Activated B cell treated with CpG ODN at 0.5 μM for 24 hours (primary cell): ENCODE measurements around the gene NUP62. TPM values are rescaled to one million over a fixed set of nuclear protein-coding genes. Genes with fewer than 3 reads are reported as not detected.

Experiments
- ATAC-seq: fragments of 200-7000 bp; cut with Tn5 transposase; one replicate; pipeline ENCODE4 v1.10.0; 2021; ENCODE audit warnings: low read depth, mild to moderate bottlenecking, moderate library complexity
- CTCF ChIA-PET: fragments of 350-600 bp; sonication (Branson Sonifier 250); formaldehyde crosslinking; loops from one replicate; lab custom pipeline; 2021; ENCODE audit warnings: antibody characterized with exemption; lab: Charles Lee
- POLR2A ChIA-PET: fragments of 350-600 bp; sonication (Branson Sonifier 250); formaldehyde crosslinking; loops from one replicate; lab custom pipeline; 2021; ENCODE audit warnings: antibody characterized with exemption; lab: Charles Lee
- DNase-seq: peaks from one replicate; pipeline ENCODE4 v3.0.0; 2022
- H3K27ac Mint-ChIP-seq: one replicate; pipeline ENCODE4 v1.8.0; 2020; ENCODE audit warnings: mixed read lengths
- H3K27me3 Mint-ChIP-seq: one replicate; pipeline ENCODE4 v1.8.0; 2021; ENCODE audit warnings: mixed read lengths
- H3K36me3 Mint-ChIP-seq: one replicate; pipeline ENCODE4 v1.8.0; 2021; ENCODE audit warnings: low read depth, mixed read lengths
- H3K4me1 Mint-ChIP-seq: one replicate; pipeline ENCODE4 v1.8.0; 2021; ENCODE audit warnings: mixed read lengths
- H3K4me3 Mint-ChIP-seq: one replicate; pipeline ENCODE4 v1.8.0; 2020; ENCODE audit warnings: mild to moderate bottlenecking, mixed read lengths
- H3K9me3 Mint-ChIP-seq: one replicate; pipeline ENCODE4 v1.8.0; 2020; ENCODE audit warnings: mixed read lengths
- CTCF ChIP-seq: fragments of 200-600 bp; IDR thresholded peaks from one replicate; pipeline ENCODE4 v1.8.0; 2022; ENCODE audit warnings: antibody characterized with exemption, mild to moderate bottlenecking
- intact Hi-C: fragments of 100-400 bp; cut with micrococcal nuclease; formaldehyde crosslinking; loops from one replicate; pipeline ENCODE4 v1.15.1; 2024
- total RNA-seq: library from RNA; stranded (reverse); gene quantifications from 2 replicates; pipeline ENCODE4 v1.2.3, GENCODE V29; 2022

NUP62 gene
- total RNA-seq, 1 donor from 2014 or later: 114 TPM

- Mint-ChIP-seq H3K36me3 (peaks cover 29% of the 10 kb centered on the region), H3K9me3 (no peaks in the 10 kb centered on the region), H3K27ac (no peak overlapping the region), H3K4me3 (no peak overlapping the region), H3K4me1 (peaks cover 29% of the 10 kb centered on the region), H3K27me3 (no peaks in the 10 kb centered on the region)
- no peak for ATAC-seq
- DNase-seq: peak; percentile 64
- intact Hi-C loops: loop anchor here (1.0 to 10.0 kb wide), 10 partner anchors 26 to 1237 kb away; partner anchors contain the start of genes ALDH16A1, C19orf73, GYS1 and JOSD2
- ChIA-PET CTCF (interaction anchor here (1.0 to 1.7 kb wide), 3 partner anchors 17 to 63 kb away, joined by 3 to 4 read pairs (median 4); partner anchors contain the start of gene FUZ), POLR2A (interaction anchor here (0.6 to 4.5 kb wide), 20 partner anchors 8 to 380 kb away, joined by 3 to 73 read pairs (median 14); partner anchors contain the start of genes AP2A1, ATF5, FUZ and IL4I1)
- TF ChIP-seq CTCF: no peak
Observed at GRCh38 chr19:49875857-49876421, 53.4 kb downstream of the NUP62 start.

- Mint-ChIP-seq H3K4me1 (peaks cover 36% of the 10 kb centered on the region), H3K27ac (no peak overlapping the region), H3K9me3 (no peaks in the 10 kb centered on the region), H3K4me3 (no peak overlapping the region), H3K36me3 (peaks cover 22% of the 10 kb centered on the region), H3K27me3 (no peaks in the 10 kb centered on the region)
- DNase-seq (no peak), ATAC-seq (no peak)
- POLR2A ChIA-PET: interaction anchor here (0.5 to 4.5 kb wide), 9 partner anchors 7 to 334 kb away, joined by 3 to 73 read pairs (median 17); partner anchors contain the start of genes AP2A1, ATF5, FUZ and IL4I1
- intact Hi-C loops: loop anchor here (5.0 to 10.0 kb wide), 4 partner anchors 283 to 880 kb away; partner anchors contain the start of genes ALDH16A1, C19orf73, GYS1 and LIN7B
- CTCF ChIA-PET: interaction anchor here (1.0 kb wide), 1 partner anchor 20 kb away, joined by 4 read pairs; no protein-coding TSS in a partner anchor
- no peak for TF ChIP-seq CTCF
Observed at GRCh38 chr19:49875177-49875576, 54.1 kb downstream of the NUP62 start.

- no peak overlapping the region for H3K27ac Mint-ChIP-seq
- H3K27me3 Mint-ChIP-seq: no peaks in the 10 kb centered on the region
- ATAC-seq (no peak), DNase-seq (no peak)
- ChIA-PET CTCF (no interaction called here), POLR2A (interaction anchor here (1.2 to 4.5 kb wide), 3 partner anchors 24 to 55 kb away, joined by 3 to 73 read pairs (median 26); partner anchors contain the start of genes ATF5, NUP62 and PTOV1)
- H3K4me3 Mint-ChIP-seq: no peak overlapping the region
- peaks cover 19% of the 10 kb centered on the region for H3K36me3 Mint-ChIP-seq
- no peak for TF ChIP-seq CTCF
- intact Hi-C loops: loop anchor here (5.0 to 10.0 kb wide), 4 partner anchors 282 to 880 kb away; partner anchors contain the start of genes ALDH16A1, C19orf73, GYS1 and LIN7B
- peaks cover 38% of the 10 kb centered on the region for H3K4me1 Mint-ChIP-seq
- no peaks in the 10 kb centered on the region for H3K9me3 Mint-ChIP-seq
Observed at GRCh38 chr19:49874503-49875157, 54.7 kb downstream of the NUP62 start.

- DNase-seq (no peak), ATAC-seq (no peak)
- CTCF ChIA-PET: no interaction called here
- no peaks in the 10 kb centered on the region for H3K9me3 Mint-ChIP-seq
- peaks cover 12% of the 10 kb centered on the region for H3K36me3 Mint-ChIP-seq
- H3K4me1 Mint-ChIP-seq: peaks cover 33% of the 10 kb centered on the region
- intact Hi-C loops: loop anchor here (10.0 kb wide), 2 partner anchors 759 to 879 kb away; partner anchors contain the start of genes C19orf73, GYS1, LIN7B and PPFIA3
- no peak overlapping the region for H3K4me3 Mint-ChIP-seq
- POLR2A ChIA-PET: interaction anchor here (0.6 to 4.5 kb wide), 2 partner anchors 56 to 533 kb away, joined by 6 to 73 read pairs; partner anchors contain the start of genes ATF5 and NUP62
- no peak overlapping the region for H3K27ac Mint-ChIP-seq
- TF ChIP-seq CTCF: no peak
- no peaks in the 10 kb centered on the region for H3K27me3 Mint-ChIP-seq
Observed at GRCh38 chr19:49873834-49874233, 55.5 kb downstream of the NUP62 start.
